ENCODE measurements around the gene TMEM245.
"Not testable (repeated sequence)": the region's sequence is repeated elsewhere in the genome, so short reads cannot be mapped to it uniquely, and the experiment has no call there.

Gene TMEM245

DNA sequence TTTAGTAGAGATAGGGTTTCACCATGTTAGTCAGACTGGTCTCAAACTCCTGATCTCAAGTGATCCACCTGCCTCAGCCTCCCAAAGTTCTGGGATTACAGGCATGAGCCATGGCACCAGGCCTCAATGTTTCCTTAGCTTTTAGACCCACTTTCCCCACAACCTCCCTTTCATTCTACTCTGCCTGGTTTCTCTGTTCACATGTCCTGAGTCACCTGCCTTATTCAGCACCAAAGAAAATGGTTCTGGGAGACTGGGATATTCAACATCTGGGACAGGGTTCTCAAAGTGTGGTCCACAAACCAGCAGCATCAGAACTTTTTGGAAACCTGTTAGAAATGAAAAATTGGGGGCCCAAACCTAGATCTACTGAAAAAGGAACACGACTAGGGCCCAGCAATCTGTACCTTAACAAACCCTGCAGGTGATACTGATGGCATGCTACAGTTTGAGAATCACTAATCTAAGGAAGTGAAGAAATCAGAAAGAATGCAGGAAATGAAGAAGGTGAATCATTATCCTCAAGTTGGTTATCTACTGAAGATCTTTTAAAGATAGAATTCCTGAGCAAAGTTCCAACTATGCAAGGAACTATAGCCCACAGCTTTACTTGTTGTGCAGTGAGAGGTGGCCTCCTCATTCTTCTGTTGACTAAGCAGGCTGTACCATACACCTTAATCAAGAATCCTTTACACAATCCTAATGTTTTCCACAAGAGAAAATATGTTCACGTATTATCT lies 54.6 kb downstream of the TMEM245 start:
- no peak for DNase-seq (ENCODE audit: low read depth, low spot score)

DNA sequence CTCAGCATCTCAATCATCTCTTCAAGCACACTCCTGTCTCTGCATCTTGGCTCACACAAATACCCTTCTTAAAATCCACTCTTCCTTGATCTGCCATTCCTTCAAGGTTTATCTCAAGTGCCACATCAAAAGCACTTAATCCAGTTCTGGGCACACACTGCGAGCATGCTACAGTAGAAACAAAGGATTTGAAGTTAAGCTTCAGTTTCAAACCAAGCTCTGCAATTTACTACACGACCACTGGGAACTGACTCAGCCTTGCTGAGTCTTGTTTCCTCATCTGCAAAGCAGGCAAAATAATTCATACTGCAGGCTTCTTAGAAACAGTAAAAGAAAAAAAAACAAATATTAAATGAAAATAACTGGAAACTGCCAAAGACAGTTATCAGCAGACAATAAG lies 56.0 kb downstream of the TMEM245 start:
- DNase-seq (ENCODE audit: low read depth, low spot score) = no peak

DNA sequence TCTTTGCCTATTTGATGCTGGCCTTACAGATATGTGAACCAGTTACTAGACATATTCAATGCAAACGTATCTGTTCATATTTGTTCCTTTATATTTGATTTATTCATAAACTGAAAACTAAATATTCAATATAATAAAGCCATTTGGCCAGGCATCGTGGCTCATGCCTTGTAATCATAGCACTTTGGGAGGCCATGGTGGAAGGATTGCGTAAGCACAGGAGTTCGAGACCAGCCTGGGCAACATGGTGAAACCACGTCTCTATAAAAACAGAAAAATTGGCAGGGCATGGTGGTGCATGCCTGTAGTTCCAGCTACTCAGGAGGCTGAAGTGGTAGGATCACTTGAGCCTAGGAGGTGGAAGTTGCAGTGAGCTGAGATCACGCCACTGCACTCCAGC lies 57.2 kb downstream of the TMEM245 start:
- DNase-seq (ENCODE audit: low read depth, low spot score) = no peak

DNA sequence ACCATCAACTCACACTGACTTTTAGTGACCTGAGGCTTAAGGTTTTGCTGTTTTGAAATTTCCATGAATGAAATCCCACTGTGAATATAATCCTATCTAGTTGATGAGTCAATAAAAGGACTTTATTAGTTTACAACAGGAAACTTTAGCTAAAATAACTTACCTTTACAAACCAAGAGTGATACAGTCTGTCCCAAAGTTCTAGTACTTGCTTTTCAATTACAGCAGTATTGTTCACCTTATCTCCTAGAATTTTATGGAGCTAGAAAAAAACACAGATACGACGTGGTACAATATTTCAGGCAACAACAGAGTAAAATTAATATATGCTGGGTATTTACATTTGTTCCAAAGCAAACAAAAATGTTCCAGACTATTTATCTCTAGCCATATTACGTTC lies 59.6 kb downstream of the TMEM245 start:
- DNase-seq (ENCODE audit: low read depth, low spot score) = no peak

DNA sequence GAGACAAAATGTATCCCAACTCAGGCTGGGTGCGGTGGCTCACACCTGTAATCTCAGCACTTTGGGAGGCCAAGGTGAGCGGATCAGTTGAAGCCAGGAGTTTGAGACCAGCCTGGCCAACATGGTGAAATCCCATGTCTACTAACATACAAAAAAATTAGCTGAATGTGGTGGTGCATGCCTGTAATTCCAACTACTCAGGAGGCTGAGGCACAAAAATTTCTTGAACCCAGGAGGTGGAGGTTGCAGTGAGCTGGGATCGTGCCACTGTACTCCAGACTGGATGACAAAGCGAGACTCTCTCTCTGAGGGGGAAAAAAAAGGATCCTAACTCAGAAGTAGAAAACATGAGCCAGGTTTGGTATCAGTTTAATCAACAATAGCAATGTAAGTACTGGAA lies 66.6 kb downstream of the TMEM245 start:
- DNase-seq (ENCODE audit: low read depth, low spot score) = not testable (repeated sequence)

DNA sequence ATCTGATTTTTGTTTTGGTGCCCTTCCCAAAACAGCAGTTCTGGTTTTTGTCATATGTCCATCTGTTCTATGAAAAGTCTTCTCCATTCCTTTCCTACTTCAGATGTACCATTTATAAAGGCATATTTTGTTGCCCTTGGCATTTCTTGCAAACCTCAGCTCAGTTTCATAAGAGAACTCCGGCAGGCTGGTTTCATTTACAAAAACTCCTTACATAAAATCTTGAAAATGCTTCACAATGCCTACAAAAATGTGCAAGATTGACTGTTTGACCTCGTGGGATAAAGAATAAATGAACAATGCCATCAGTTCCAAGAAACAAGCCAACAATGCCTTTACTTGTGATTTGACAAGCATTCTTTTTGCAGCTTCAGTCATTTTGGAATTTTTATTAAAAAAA lies 67.3 kb downstream of the TMEM245 start:
- no peak for DNase-seq (ENCODE audit: low read depth, low spot score)

DNA sequence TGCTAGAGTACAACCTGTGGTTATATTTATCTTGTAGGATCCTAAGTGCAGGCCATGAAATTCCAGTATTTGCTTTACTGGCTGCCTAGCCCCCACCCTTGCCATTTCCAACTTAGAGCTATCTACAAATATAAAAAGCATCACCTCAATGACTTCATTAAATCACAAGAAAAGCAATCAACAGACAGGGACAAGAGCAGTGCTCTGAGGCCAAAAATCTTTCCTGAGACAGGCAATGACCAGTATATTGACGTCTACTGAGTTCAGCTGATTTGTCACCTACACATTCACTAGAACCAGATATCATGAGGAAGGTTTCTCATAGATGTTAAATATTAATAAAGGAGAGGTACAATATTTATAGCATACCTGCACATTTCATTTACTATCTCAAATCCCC lies 68.0 kb downstream of the TMEM245 start:
- DNase-seq (ENCODE audit: low read depth, low spot score) = no peak

DNA sequence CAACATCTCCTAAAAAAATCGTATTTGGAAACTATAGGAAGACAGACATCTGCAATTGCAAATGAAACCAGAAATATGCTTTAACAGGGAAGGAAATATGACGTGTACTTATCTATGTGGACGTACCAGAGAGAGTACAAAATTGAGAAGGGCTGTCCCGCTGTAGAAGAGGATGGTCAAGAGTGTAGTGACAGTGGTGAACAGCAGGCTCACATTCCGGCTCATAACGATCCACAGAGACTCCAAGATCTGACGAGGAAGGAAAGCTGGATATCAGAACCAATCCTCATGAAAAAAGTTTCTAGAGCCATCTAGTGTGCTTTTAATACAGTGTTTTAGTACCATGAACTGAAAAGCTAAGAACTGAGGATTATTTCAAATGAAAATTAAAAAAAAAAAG lies 69.3 kb downstream of the TMEM245 start:
- no peak for DNase-seq (ENCODE audit: low read depth, low spot score)

DNA sequence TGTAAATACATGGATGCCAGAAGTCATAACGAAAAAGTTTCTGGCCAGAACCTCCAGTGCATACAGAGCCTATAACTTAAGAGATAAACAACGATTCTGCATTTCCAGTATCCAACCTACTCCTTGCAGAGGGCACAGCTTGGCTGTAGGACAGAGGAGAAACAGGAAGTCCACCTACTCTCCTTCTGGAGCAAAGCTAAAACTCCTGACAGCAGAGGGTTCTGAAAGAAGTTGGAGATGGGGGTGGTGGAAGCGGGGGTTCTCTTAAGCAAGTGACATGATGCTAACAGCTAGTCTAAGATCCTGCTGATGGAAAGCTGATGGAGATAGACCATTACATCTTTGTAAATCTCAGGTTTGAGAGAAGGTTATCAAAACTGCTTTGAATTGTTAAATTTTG lies 70.9 kb downstream of the TMEM245 start:
- DNase-seq (ENCODE audit: low read depth, low spot score) = no peak

DNA sequence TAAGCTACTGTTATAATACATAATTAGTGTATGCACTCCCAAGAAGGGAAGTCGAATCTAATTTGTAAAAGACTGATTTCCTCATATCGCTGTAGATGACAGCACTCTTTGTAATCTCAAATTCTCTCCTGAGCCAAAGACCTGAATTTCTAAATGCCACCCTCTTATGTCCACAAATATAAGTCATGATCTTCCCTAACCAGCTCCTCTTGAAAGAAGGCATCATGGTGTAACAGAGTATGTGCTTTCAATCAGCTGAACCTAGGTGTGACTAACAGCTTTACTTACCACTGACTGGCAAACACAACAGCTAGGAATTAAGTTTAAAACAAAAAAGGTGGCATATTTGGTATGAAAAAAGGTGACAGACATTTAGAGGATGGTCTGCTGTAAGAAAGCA lies 72.5 kb downstream of the TMEM245 start:
- no peak for DNase-seq (ENCODE audit: low read depth, low spot score)

DNA sequence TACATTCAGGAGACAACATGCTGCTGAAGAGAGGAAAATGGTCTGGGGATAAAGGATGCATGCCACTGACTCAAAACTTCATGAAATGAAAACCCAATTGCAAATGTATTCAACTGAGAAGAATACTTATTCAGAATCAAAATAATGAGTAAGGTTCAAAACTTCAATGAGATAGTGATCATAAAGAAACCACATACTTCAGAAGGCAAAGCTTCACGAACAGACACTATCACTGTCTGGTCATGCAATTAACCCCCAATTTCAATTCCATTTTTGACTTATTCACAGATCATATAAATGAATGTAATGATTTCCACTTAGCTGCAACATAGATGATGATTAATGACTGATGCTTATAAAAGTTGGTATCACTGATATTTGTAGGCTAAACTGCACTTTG lies 73.4 kb downstream of the TMEM245 start:
- DNase-seq (ENCODE audit: low read depth, low spot score) = no peak

DNA sequence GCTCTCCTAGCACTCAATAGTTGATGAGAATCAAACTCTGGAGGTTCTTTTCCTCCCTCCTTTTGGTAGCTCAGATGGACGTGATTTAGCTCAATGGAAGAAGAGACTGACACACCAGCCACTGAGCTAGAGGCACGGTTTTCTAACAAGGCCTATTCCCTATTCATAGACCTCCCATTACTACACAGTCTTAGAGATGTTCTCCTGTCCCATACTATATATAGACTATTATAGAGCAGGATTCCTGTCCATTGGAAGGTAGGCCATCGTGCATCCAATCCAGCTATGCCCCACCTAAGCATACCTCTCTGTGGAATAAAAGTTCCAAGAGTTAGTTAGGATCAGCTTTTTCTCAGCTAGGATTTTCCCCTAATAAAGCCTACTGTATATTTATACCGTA lies 76.2 kb downstream of the TMEM245 start:
- no peak for DNase-seq (ENCODE audit: low read depth, low spot score)

DNA sequence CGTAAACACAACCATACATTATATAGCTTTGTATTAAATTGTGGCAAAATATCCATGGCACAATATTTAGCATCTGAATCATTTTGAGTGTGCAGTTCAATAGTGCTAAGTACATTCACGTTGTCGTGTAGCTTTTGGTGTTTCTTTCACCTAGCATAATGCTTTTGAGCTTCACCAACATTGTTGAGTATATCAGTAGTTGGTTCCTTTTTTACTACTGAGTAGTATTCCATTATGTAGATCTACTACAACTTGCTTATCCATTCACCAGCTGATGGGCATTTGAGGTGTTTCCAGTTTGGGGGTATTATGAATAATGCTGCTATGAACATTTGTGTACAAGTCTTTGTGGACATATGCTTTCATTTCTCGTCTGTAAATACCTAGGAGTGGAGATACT lies 79.2 kb downstream of the TMEM245 start:
- DNase-seq (ENCODE audit: low read depth, low spot score) = no peak

DNA sequence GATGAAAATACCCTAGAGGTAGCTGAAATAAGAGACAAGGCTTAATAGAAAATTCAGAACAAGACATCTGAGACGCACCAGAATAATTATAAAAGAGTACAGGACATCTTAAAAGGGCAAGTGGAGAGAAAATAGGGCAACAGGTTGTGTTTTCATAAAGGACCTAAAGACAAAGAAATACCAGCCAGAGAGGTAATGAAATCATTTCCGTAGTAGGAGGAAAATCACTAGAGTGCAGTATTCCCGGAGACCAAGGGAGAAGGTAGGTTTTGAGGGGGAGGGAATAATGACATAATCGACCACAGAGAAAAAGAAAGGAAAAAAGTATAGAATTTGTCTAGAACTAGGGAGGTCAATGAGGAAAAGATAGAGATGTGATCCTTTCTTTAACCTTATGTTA lies 80.2 kb downstream of the TMEM245 start:
- DNase-seq (ENCODE audit: low read depth, low spot score) = no peak

DNA sequence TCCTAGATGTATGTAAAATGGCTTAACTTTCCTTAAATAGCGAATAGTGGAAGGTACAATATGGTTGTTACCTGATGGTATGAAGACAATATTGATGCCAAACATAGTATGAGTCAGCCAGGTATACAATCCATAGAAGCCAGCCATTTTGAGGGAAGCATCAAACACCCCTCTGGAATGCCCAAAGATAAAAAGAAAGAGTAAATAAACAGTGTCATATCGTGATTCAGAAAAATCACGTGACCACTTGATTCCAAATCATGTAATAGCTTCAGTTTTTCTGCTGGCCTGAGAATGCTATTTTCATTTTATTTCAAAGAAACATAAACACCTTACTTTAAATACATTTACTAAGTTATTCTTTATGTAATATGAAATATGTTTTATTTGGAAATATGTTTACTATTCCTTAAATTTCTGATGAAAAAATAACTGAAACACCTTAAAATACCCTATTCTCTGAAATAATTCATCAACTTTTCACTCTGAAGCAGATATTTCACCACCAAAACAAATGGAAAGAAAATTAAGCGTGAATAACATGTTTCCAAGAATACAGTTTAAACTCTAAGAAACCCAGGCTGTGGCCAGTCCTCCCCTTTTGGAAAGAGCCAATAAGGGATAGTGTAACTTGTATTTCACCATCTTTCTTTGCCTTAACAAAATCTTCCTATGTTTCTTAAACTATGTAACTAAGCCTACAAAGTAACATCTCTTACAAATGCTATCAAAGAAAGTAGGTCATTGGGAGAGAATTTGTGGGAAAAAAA lies 81.6 kb downstream of the TMEM245 start:
- DNase-seq (ENCODE audit: low read depth, low spot score) = no peak

DNA sequence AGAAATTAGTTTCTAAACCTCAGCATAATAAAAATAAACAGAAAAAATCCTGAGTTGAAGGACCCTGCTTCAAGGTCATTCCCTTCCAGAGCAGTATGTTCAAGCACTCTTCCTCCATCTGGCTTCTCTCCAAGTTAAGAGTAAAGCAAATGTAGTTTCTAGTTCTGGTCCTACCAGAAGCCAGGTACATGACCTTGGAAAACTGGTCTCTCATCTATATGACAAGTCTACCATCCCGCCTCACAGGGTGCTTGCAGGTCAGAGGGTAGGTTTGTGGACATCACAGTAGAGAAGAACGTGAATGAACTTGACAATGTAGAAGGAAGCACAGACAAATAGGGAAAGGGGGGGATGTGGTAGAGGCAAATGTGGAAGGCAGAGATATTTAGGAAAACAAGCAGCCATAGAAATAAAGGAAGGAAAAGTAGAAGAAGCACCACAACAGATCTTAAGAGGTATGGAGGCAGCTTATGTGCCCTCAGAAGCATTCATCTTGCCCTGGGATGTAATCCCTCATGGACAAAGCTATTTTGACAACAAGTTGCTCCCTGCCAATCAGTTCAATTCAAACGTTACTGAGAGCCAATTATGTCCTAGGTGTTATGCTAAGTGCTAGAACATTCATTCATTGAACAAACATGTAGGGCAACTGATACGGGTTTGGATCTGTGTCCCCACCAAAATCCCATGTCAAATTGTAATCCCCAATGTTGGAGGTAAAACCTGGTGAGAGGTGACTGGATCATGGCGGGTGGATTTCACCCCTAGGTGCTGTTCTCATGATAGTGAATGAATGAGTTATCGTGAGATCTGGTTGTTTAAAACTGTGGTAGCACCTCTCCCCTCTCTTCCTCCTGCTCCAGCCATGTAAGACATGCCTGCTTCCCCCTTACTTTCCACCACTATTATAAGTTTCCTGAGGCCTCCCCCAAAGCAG lies 82.7 kb downstream of the TMEM245 start:
- no peak for DNase-seq (ENCODE audit: low read depth, low spot score)

DNA sequence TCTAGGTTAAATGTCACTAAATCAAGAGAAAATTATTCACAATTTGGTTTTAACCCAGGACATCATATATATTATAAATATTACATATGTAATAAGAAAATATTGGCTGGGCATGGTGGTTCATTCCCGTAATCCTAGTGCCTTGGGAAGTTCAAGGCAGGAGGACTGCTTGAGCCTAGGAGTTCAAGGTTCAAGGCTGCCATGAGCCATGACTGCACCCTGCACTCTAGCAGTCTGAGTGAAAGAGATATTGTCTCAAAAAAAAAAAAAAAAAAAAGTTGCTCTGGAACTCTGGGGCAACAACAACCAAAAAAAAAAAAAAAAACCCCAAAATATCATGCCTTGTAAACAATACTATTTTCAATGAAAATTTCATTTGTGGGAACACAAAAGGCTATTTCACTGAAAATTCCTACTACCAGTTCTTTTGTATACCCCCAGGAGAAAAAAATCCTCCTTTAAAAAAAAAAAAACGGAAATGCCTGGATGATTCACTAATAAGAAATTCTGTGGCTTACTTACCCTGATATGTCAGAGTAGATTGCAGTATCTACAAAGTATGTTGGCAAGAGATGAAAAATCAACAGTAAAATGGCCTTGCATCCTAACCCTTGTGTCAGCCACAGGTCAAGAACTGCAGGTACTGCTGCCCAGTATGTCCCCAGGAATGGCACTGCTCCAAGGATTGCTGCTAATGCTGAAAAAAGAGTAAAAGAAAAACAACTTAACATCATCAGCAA lies 83.9 kb downstream of the TMEM245 start:
- no peak for DNase-seq (ENCODE audit: low read depth, low spot score)

DNA sequence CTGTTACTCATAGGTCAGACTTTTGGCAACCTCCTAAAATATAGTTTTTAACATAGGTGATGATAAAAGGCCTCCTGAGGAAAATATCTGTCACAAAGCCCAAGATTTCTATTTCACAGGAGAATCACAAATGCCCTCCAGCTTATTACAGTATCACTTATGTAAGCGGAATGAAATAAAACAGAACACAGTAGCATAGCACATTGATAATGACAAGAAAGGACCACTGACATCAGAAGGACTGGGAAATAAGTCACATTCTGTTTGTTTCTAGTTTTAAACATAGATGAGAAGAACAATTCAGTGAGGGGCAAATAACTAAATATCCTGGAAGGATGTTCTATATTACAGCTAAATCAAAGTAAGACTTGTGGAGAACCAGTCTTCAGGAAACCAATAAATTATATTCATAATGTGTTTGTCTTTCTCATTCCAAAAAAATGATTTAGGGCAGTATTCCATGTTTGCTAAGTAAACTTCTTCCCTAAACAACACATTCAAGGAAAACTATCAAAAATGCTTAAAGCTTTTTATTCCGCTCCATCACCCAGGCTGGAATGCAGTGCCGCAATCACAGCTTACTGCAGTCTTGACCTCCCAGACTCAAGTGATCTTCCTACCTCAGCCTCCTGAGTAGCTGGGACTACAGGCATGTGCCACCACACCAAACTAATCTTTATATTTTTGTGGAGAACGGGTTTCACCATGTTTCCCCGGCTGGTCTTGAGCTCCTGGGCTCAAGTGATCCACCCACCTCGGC lies 85.6 kb downstream of the TMEM245 start:
- DNase-seq (ENCODE audit: low read depth, low spot score) = no peak

DNA sequence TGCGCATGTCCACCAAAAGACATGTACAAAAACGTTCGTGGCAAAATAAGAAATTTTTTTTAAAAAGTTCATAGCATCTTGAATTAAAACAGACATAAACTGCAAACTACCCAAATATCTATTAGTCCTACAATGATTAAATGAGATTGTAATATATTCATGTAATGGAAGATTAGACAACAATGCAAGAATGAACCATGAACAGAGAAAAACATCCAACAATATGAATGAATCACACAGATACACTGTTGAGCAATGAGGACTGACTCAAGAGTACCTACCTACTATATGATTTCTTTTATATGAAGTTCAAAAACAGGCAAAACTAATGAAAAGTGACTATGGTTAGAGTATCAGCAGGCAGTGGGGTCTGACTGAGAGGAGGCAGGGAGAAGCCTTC lies 88.5 kb downstream of the TMEM245 start:
- no peak for DNase-seq (ENCODE audit: low read depth, low spot score)

DNA sequence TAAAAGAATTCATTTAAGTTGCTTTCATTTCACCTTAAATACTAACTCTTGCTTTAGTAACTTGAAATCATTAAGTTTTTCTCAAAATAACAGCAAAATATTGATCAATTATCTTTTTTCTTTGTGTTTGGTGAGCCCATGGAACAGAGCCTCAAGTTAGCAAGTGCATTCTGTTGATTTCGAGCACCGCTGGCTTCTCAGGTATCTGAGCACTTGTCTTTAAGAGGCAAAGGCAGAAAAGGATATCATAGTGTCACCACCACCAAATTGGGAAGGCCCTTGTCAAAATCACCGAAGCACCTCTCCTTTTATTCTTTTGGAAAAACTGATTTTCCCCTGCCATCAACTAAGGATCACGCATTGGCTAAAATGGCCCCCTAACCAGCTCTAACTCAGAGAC lies 89.3 kb downstream of the TMEM245 start:
- no peak for DNase-seq (ENCODE audit: low read depth, low spot score)

DNA sequence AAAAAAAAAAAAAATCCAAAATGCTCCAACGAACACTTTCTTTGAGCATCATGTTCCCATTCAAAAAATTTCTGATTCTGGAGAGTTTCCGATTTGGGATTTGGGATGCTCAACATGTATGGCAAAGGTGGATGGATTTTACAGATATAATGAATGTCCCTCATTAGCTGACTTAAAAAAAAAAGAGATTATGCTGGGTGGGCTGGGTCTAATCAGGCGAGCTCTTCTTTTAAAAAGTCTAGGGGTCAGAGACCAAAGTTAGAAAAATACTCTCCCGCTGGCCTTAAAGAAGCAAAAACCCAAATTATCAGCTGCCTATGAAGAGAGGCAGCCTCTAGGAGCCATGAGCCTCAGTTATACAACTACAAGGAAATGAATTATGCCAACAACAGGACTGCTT lies 91.3 kb downstream of the TMEM245 start:
- DNase-seq (ENCODE audit: low read depth, low spot score) = no peak
